Measurements from ENCODE around the gene ZNF440.
"Not testable (repeated sequence)": the region's sequence is repeated elsewhere in the genome, so short reads cannot be mapped to it uniquely, and the experiment has no call there.

Gene ZNF440

GRCh38 chr19:11828957-11829876 is 15.1 kb downstream of the ZNF440 start:
- DNase-seq (ENCODE audit: low read depth, low spot score) = not testable (repeated sequence)

DNA sequence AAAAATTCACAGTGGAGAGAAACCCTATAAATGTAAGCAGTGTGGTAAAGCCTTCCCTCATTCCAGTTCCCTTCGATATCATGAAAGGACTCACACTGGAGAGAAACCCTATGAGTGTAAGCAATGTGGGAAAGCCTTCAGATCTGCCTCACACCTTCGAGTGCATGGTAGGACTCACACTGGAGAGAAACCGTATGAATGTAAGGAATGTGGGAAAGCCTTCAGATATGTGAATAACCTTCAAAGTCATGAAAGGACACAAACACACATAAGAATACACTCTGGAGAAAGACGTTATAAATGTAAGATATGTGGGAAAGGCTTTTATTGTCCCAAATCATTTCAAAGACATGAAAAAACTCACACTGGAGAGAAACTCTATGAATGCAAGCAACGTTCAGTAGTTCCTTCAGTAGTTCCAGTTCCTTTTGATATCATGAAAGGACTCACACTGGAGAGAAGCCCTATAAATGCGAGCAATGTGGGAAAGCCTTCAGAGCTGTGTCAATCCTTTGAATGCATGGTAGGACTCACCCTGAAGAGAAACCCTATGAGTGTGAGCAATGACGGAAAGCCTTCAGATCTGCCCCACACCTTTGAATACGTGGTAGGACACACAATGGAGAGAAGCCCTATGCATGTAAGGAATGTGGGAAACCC is 18.3 kb downstream of the ZNF440 start:
- DNase-seq (ENCODE audit: low read depth, low spot score) = no peak

- DNase-seq (ENCODE audit: low read depth, low spot score) = no peak
Observed at GRCh38 chr19:11833541-11833940, 19.5 kb downstream of the ZNF440 start.

DNA sequence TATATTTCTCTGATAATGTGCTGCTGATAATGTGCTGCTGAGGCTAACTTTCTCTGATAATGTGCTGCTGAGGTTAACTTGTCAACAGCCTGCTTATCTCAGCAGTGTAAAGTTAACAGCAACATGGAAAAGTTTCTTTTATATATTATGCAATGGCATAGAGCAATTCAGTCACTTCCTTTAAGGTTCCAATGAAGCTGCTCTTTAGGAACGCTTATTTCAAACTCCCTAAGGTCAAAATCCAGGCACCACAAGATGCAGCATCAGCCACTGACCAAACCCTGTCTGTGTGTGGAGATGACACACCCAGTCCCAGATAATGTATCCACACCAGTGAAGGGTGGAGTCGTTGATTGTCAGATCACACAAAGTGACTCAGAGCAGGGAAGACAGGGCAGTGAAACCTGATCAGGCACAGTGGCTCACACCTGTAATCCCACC is 21.6 kb downstream of the ZNF440 start:
- not testable (repeated sequence) for DNase-seq (ENCODE audit: low read depth, low spot score)

- no peak for DNase-seq (ENCODE audit: low read depth, low spot score)
Observed at GRCh38 chr19:11843722-11844121, 29.6 kb downstream of the ZNF440 start.

DNA sequence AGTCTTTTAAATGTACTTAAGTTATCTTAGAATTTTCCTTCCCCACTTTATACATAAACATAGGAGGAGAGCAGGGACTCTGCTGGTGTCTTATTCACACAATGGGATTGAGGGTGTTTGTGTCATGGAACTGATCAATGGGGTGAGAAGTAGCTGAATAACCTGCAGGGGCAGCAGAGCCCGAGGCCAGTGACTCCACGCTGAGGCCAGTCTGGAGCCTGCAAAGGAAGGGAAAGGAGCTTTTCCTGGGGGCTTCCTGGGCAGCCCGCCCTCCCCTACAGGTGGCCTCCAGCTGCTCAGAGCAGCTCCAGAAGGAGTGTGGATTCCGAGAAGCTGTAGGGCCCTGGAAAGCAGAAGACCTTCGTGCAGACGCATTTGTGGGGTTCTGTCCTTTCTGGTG is 33.5 kb downstream of the ZNF440 start:
- not testable (repeated sequence) for DNase-seq (ENCODE audit: low read depth, low spot score)

DNA sequence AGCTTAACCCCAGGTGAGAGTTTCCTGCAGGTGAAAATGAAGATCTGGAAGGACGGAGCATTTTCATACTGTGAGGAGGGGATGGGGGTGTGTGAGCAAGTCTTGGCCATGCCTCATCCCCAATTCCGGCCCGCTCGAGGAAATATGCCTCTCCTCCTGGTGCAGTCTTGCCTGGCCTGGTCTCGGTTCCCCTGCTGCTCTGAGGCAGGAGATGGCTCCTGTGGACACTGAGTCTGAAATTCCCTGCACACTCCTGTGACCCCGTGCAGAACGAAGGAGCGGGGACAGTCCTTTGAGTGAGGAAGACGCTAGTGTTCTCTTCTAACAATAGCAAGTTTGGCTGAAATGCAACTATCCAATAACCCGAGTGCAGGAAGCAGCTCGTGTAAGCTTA is 34.1 kb downstream of the ZNF440 start:
- no peak for DNase-seq (ENCODE audit: low read depth, low spot score)

GRCh38 chr19:11848594-11849469 is 34.8 kb downstream of the ZNF440 start, which contains the start of gene ZNF439:
TSS of gene ZNF439 (plus strand) at chr19:11848726. CDS start at chr19:11848868, 142 bp downstream.
- DNase-seq (ENCODE audit: low read depth, low spot score) = peak; percentile 9

- not testable (repeated sequence) for DNase-seq (ENCODE audit: low read depth, low spot score)
Observed at GRCh38 chr19:11850289-11850688, 36.2 kb downstream of the ZNF440 start.

DNA sequence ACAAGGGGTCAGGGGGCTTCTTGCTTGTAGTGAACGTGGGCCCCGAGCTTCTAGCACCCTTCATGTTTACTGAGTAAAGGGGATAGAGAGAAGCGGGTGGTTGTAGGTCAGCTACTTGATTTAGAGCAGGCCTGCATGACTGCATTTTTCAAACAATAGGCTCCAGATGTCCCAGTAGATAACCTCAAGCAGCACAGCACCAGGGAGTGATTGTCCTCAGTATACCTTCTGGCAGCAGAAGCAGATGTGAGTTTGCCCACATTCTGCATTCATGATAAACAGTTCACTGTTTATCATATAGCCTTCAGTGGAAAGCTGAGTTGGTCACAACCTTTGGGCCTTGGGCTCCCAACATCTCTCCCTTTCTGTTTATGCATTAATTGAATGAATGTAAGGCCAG is 39.3 kb downstream of the ZNF440 start:
- no peak for DNase-seq (ENCODE audit: low read depth, low spot score)

- no peak for DNase-seq (ENCODE audit: low read depth, low spot score)
Observed at GRCh38 chr19:11856596-11857250, 42.6 kb downstream of the ZNF440 start.

DNA sequence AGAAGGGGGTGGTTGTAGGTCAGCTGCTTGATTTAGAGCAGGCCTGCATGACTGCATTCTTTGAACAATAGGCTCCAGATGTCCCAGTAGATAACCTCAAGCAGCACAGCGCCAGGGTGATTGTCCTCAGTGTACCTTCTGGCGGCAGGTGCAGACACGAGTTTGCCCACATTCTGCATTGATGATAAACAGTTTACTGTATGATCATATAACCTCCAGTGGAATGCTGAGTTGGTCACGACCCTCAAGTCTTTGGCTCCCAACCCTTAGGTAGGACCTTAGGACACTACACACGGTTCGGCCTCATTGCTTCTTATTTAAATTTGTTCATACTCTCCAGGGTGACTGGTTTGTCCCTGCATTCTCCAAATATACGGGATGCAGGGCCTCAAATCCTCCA is 46.6 kb downstream of the ZNF440 start:
- no peak for DNase-seq (ENCODE audit: low read depth, low spot score)

DNA sequence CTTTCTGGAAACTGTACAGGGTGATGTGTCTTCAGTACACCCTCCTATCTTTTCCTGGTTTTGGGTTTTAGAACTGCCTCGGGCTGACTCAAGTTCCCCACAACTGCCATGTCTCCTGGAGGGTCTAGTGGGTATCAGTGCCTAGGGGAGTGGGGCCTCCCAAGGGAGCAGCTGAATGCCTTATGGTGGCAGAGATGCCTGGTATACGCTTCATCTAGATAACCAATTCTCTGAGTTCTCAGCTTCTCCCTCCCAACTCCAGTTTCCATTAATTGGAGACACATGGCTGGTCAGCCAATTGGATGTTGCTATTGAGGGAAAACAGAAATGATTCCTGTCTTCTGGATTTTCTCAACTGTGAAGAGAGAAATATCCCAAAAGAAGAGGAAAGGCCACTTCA is 47.2 kb downstream of the ZNF440 start:
- DNase-seq (ENCODE audit: low read depth, low spot score) = no peak

GRCh38 chr19:11867766-11868165 is 53.7 kb downstream of the ZNF440 start:
- not testable (repeated sequence) for DNase-seq (ENCODE audit: low read depth, low spot score)

- no peak for DNase-seq (ENCODE audit: low read depth, low spot score)
Observed at GRCh38 chr19:11868188-11868587, 54.1 kb downstream of the ZNF440 start.

DNA sequence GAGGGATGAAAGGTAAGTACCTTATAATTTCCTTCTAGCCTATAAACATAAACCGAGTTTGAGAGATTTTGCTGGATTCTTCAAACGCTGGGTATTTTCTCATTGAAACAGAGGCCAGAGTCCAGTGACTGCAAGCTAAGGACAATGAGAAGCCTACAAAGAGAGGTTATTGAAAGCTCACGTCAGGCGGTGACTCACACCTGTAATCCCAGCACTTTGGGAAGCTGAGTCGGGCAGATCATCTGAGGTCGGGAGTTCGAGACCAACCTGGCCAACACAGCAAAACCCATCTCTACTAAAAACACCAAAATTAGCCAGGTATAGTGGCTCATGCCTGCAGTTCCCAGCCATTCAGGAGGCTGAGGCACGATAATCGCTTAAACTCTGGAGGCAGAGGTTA is 58.6 kb downstream of the ZNF440 start:
- no peak for DNase-seq (ENCODE audit: low read depth, low spot score)

GRCh38 chr19:11873762-11874161 is 59.7 kb downstream of the ZNF440 start:
- DNase-seq (ENCODE audit: low read depth, low spot score) = no peak

DNA sequence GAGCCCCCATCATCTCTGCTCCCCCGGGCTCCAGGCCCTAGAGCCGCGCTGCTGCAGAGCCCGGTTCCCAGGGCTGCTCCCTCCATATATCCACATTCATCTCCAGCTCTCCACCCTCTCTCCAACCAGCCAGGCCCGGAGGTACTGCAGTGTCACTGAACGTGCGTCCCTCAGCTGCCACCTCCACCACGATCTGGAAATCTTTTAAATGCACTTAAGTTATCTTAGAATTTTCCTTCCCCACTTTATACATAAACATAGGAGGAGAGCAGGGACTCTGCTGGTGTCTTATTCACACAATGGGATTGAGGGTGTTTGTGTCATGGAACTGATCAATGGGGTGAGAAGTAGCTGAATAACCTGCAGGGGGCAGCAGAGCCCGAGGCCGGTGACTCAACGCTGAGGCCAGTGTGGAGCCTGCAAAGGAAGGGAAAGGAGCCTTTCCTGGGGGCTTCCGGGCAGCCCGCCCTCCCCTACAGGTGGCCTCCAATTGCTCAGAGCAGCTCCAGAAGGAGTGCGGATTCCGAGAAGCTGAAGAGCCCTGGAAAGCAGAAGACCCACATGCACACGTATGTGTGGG is 65.7 kb downstream of the ZNF440 start:
- not testable (repeated sequence) for DNase-seq (ENCODE audit: low read depth, low spot score)

- DNase-seq (ENCODE audit: low read depth, low spot score) = no peak
Observed at GRCh38 chr19:11880598-11880997, 66.5 kb downstream of the ZNF440 start.

GRCh38 chr19:11881151-11881800 is 67.2 kb downstream of the ZNF440 start:
- DNase-seq (ENCODE audit: low read depth, low spot score) = no peak
